HEK293 (cell line): ENCODE data around the gene PDE11A.

Experiments
- CTCF ChIA-PET: fragments of 350-600 bp; formaldehyde crosslinking; extraction: SDS; loops from one replicate; lab custom pipeline; 2021; ENCODE audit warnings: antibody characterized with exemption; lab: Yijun Ruan, JAX
- POLR2A ChIA-PET: fragments of 300-600 bp; formaldehyde crosslinking; extraction: SDS; loops from one replicate; lab custom pipeline; 2020; ENCODE audit warnings: antibody characterized with exemption, inconsistent platforms; lab: Yijun Ruan, JAX
- H3K27ac ChIP-seq: fragments of 200-500 bp; sonication (Bioruptor generic); 2 replicates; pipeline ENCODE4 v1.5.1; 2014; ENCODE audit warnings: low read depth, low read length, control low read depth, inconsistent platforms; ENCODE audit errors: extremely low read depth
- H3K36me3 ChIP-seq, 2 experiments: fragments of 200-500 bp in 1 of 2; sonication (Bioruptor generic) in 1 of 2; 1 replicate in 1 of 2; 2 replicates in 1 of 2; pipeline ENCODE4 v1.5.1; 2014 to 2017; ENCODE audit warnings: inconsistent platforms in 2 of 2, low read length in 2 of 2; ENCODE audit not compliant: control insufficient read depth in 2 of 2, insufficient read depth in 1 of 2
- H3K4me1 ChIP-seq: fragments of 200-500 bp; sonication (Bioruptor generic); 2 replicates; pipeline ENCODE4 v1.5.1; 2014; ENCODE audit warnings: mild to moderate bottlenecking, low read length, inconsistent platforms; ENCODE audit not compliant: control insufficient read depth, insufficient read depth
- H3K4me3 ChIP-seq: 2 replicates; pipeline ENCODE4 v1.5.1; 2011; ENCODE audit warnings: low read depth, mild to moderate bottlenecking, control low read depth, low read length, moderate library complexity
- H3K9me3 ChIP-seq: fragments of 200-500 bp; sonication (Bioruptor generic); 2 replicates; pipeline ENCODE4 v1.5.1; 2014; ENCODE audit warnings: low read depth, low read length, inconsistent platforms; ENCODE audit not compliant: control insufficient read depth, insufficient read depth
- FEZF1 ChIP-seq: fragments of 450-650 bp; formaldehyde crosslinking; IDR thresholded peaks from 2 replicates; pipeline ENCODE4 v1.5.1; 2016; ENCODE audit warnings: missing biosample characterization, missing genetic modification characterization
- GFI1B ChIP-seq: fragments of 450-650 bp; formaldehyde crosslinking; IDR thresholded peaks from 2 replicates; pipeline ENCODE4 v1.5.1; 2016; ENCODE audit warnings: missing biosample characterization, missing genetic modification characterization
- GLIS1 ChIP-seq: fragments of 450-650 bp; formaldehyde crosslinking; IDR thresholded peaks from 2 replicates; pipeline ENCODE4 v1.5.1; 2016; ENCODE audit warnings: missing biosample characterization, missing genetic modification characterization
- IKZF3 ChIP-seq: fragments of 450-650 bp; IDR thresholded peaks from 2 replicates; pipeline ENCODE4 v1.5.0; 2018; ENCODE audit warnings: missing biosample characterization, mild to moderate bottlenecking, missing genetic modification characterization, moderate library complexity
- OVOL3 ChIP-seq: fragments of 450-650 bp; formaldehyde crosslinking; IDR thresholded peaks from 2 replicates; pipeline ENCODE4 v1.5.1; 2016; ENCODE audit warnings: missing biosample characterization, missing genetic modification characterization
- SCRT2 ChIP-seq: fragments of 450-650 bp; formaldehyde crosslinking; IDR thresholded peaks from 2 replicates; pipeline ENCODE4 v1.5.1; 2016; ENCODE audit warnings: missing biosample characterization, missing genetic modification characterization
- YY1 ChIP-seq: fragments of 450-650 bp; formaldehyde crosslinking; IDR thresholded peaks from 2 replicates; pipeline ENCODE4 v1.5.1; 2018; ENCODE audit warnings: missing biosample characterization, missing genetic modification characterization
- ZNF19 ChIP-seq: fragments of 450-650 bp; formaldehyde crosslinking; IDR thresholded peaks from 2 replicates; pipeline ENCODE4; 2016; ENCODE audit warnings: missing biosample characterization, missing genetic modification characterization, low read depth
- ZNF202 ChIP-seq: fragments of 450-650 bp; formaldehyde crosslinking; IDR thresholded peaks from 2 replicates; pipeline ENCODE4 v1.5.1; 2016; ENCODE audit warnings: missing biosample characterization, missing genetic modification characterization, borderline replicate concordance
- ZNF548 ChIP-seq: fragments of 450-650 bp; formaldehyde crosslinking; IDR thresholded peaks from 2 replicates; pipeline ENCODE4 v1.5.1; 2016; ENCODE audit warnings: missing biosample characterization, missing genetic modification characterization
- ZNF596 ChIP-seq: fragments of 450-650 bp; IDR thresholded peaks from 2 replicates; pipeline ENCODE4 v1.5.0; 2018; ENCODE audit warnings: missing biosample characterization, mild to moderate bottlenecking, missing genetic modification characterization, moderate library complexity
- TF ChIP-seq, protein P1 (sequence below): fragments of 450-650 bp; formaldehyde crosslinking; IDR thresholded peaks from 2 replicates; pipeline ENCODE4 v1.5.1; 2017; ENCODE audit warnings: missing biosample characterization, missing genetic modification characterization
- TF ChIP-seq, protein P2 (sequence below): fragments of 450-650 bp; formaldehyde crosslinking; IDR thresholded peaks from 2 replicates; pipeline ENCODE4; 2016; ENCODE audit warnings: missing biosample characterization, missing genetic modification characterization
- TF ChIP-seq, protein P3 (sequence below): fragments of 450-650 bp; formaldehyde crosslinking; IDR thresholded peaks from 2 replicates; pipeline ENCODE4 v1.5.1; 2016; ENCODE audit warnings: missing biosample characterization, missing genetic modification characterization, borderline replicate concordance
- TF ChIP-seq, protein P4 (sequence below): fragments of 450-650 bp; formaldehyde crosslinking; IDR thresholded peaks from 2 replicates; pipeline ENCODE4 v1.5.1; 2016; ENCODE audit warnings: missing biosample characterization, missing genetic modification characterization
- TF ChIP-seq, protein P5 (sequence below): fragments of 450-650 bp; formaldehyde crosslinking; IDR thresholded peaks from 2 replicates; pipeline ENCODE4 v1.5.1; 2016; ENCODE audit warnings: missing biosample characterization, missing genetic modification characterization
- TF ChIP-seq, protein P6 (sequence below): fragments of 450-650 bp; formaldehyde crosslinking; IDR thresholded peaks from 2 replicates; pipeline ENCODE4 v1.5.1; 2016; ENCODE audit warnings: missing biosample characterization, missing genetic modification characterization
- TF ChIP-seq, protein P7 (sequence below): fragments of 450-650 bp; formaldehyde crosslinking; IDR thresholded peaks from 2 replicates; pipeline ENCODE4 v1.5.1; 2017; ENCODE audit warnings: missing biosample characterization, missing genetic modification characterization
- TF ChIP-seq, protein P8 (sequence below): fragments of 450-650 bp; formaldehyde crosslinking; optimal IDR thresholded peaks from 2 replicates; pipeline ENCODE3; 2016; ENCODE audit warnings: missing biosample characterization, mild to moderate bottlenecking, missing genetic modification characterization

PDE11A gene

DNA sequence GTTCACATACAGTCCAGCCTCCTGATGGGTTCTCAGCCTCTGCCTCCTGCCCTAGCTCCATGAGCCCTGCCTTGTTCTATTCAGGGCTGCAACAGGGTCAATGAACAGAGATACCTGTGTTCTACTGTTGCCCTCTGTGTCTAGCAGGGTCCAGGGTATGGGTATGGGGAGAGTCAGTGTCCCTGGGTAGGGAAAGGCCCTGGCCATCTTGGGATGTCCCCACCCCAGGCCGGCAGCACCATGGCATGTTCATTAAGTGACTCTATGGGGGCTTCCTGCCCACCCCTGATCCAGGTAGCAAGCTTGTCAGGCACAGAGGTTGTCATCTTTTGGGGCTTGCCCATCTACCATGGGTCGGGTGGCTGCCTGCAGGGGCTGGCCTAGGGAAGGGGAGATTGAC, 13.5 kb downstream of the PDE11A start:
- TF ChIP-seq, protein P1, sequence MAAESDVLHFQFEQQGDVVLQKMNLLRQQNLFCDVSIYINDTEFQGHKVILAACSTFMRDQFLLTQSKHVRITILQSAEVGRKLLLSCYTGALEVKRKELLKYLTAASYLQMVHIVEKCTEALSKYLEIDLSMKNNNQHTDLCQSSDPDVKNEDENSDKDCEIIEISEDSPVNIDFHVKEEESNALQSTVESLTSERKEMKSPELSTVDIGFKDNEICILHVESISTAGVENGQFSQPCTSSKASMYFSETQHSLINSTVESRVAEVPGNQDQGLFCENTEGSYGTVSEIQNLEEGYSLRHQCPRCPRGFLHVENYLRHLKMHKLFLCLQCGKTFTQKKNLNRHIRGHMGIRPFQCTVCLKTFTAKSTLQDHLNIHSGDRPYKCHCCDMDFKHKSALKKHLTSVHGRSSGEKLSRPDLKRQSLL (tag by site-specific recombination), result no peak
- TF ChIP-seq, protein P2, sequence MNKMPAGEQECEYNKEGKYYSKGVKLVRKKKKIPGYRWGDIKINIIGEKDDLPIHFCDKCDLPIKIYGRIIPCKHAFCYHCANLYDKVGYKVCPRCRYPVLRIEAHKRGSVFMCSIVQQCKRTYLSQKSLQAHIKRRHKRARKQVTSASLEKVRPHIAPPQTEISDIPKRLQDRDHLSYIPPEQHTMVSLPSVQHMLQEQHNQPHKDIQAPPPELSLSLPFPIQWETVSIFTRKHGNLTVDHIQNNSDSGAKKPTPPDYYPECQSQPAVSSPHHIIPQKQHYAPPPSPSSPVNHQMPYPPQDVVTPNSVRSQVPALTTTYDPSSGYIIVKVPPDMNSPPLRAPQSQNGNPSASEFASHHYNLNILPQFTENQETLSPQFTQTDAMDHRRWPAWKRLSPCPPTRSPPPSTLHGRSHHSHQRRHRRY (tag by site-specific recombination), result no peak
- no peak for TF ChIP-seq ZNF19 (tag by site-specific recombination)
- TF ChIP-seq ZNF202 (tag by site-specific recombination), result no peak
- TF ChIP-seq FEZF1 (tag by site-specific recombination), result no peak
- no peak for TF ChIP-seq GLIS1 (tag by site-specific recombination)
- TF ChIP-seq, protein P3, sequence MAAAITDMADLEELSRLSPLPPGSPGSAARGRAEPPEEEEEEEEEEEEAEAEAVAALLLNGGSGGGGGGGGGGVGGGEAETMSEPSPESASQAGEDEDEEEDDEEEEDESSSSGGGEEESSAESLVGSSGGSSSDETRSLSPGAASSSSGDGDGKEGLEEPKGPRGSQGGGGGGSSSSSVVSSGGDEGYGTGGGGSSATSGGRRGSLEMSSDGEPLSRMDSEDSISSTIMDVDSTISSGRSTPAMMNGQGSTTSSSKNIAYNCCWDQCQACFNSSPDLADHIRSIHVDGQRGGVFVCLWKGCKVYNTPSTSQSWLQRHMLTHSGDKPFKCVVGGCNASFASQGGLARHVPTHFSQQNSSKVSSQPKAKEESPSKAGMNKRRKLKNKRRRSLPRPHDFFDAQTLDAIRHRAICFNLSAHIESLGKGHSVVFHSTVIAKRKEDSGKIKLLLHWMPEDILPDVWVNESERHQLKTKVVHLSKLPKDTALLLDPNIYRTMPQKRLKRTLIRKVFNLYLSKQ, result no peak
- no peak for TF ChIP-seq IKZF3 (tag by site-specific recombination)
- TF ChIP-seq, protein P4, sequence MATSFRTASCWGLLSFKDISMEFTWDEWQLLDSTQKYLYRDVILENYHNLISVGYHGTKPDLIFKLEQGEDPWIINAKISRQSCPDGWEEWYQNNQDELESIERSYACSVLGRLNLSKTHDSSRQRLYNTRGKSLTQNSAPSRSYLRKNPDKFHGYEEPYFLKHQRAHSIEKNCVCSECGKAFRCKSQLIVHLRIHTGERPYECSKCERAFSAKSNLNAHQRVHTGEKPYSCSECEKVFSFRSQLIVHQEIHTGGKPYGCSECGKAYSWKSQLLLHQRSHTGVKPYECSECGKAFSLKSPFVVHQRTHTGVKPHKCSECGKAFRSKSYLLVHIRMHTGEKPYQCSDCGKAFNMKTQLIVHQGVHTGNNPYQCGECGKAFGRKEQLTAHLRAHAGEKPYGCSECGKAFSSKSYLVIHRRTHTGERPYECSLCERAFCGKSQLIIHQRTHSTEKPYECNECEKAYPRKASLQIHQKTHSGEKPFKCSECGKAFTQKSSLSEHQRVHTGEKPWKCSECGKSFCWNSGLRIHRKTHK, result no peak
- TF ChIP-seq YY1, result no peak
- TF ChIP-seq, protein P5, sequence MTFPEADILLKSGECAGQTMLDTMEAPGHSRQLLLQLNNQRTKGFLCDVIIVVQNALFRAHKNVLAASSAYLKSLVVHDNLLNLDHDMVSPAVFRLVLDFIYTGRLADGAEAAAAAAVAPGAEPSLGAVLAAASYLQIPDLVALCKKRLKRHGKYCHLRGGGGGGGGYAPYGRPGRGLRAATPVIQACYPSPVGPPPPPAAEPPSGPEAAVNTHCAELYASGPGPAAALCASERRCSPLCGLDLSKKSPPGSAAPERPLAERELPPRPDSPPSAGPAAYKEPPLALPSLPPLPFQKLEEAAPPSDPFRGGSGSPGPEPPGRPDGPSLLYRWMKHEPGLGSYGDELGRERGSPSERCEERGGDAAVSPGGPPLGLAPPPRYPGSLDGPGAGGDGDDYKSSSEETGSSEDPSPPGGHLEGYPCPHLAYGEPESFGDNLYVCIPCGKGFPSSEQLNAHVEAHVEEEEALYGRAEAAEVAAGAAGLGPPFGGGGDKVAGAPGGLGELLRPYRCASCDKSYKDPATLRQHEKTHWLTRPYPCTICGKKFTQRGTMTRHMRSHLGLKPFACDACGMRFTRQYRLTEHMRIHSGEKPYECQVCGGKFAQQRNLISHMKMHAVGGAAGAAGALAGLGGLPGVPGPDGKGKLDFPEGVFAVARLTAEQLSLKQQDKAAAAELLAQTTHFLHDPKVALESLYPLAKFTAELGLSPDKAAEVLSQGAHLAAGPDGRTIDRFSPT (tag by site-specific recombination), result no peak
- TF ChIP-seq GFI1B (tag by site-specific recombination), result no peak
- TF ChIP-seq ZNF596 (tag by site-specific recombination), result no peak
- Histone ChIP-seq H3K27ac (no peak overlapping the region), H3K9me3 (no peaks in the 10 kb centered on the region), H3K36me3 (no peaks in the 10 kb centered on the region), H3K4me3 (no peak overlapping the region), H3K4me1 (no peaks in the 10 kb centered on the region)
- CTCF ChIA-PET, result interaction anchor here (0.6 kb wide), 1 partner anchor 11 kb away, joined by 4 read pairs; no protein-coding TSS in a partner anchor
- POLR2A ChIA-PET, result no interaction called here

DNA sequence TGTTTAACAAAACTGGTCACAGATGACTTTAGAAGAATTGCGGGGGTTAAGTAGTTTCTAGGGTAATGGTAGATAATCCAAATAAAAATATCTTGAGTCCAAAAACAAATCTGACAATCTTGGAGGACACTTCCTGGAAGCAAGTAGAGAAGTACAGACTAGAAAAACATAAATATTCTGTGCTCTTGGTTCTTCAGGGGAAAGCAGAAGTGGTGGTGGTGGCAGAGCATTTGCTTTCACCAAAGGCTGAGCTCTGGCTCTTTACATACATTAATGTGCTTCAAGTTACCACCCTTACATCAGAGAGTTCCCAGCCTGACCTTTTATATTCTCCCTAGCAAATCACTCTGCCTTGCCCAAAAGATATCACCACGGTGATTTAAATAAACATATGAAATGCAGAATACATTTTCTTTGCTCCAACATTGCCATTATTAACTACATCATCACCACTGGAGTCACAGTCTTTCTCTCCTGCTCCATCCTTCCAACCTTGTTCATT, 15.3 kb downstream of the PDE11A start:
- H3K27ac ChIP-seq, result no peak overlapping the region
- ChIA-PET CTCF (no interaction called here), POLR2A (no interaction called here)
- no peaks in the 10 kb centered on the region for H3K9me3 ChIP-seq
- H3K4me3 ChIP-seq, result no peak overlapping the region
- H3K36me3 ChIP-seq, result no peaks in the 10 kb centered on the region
- no peaks in the 10 kb centered on the region for H3K4me1 ChIP-seq
- TF ChIP-seq SCRT2 (tag by site-specific recombination) (no peak), ZNF548 (tag by site-specific recombination) (no peak), ZNF596 (tag by site-specific recombination) (no peak), OVOL3 (no peak), ZNF202 (tag by site-specific recombination) (no peak)
- TF ChIP-seq, protein P6, sequence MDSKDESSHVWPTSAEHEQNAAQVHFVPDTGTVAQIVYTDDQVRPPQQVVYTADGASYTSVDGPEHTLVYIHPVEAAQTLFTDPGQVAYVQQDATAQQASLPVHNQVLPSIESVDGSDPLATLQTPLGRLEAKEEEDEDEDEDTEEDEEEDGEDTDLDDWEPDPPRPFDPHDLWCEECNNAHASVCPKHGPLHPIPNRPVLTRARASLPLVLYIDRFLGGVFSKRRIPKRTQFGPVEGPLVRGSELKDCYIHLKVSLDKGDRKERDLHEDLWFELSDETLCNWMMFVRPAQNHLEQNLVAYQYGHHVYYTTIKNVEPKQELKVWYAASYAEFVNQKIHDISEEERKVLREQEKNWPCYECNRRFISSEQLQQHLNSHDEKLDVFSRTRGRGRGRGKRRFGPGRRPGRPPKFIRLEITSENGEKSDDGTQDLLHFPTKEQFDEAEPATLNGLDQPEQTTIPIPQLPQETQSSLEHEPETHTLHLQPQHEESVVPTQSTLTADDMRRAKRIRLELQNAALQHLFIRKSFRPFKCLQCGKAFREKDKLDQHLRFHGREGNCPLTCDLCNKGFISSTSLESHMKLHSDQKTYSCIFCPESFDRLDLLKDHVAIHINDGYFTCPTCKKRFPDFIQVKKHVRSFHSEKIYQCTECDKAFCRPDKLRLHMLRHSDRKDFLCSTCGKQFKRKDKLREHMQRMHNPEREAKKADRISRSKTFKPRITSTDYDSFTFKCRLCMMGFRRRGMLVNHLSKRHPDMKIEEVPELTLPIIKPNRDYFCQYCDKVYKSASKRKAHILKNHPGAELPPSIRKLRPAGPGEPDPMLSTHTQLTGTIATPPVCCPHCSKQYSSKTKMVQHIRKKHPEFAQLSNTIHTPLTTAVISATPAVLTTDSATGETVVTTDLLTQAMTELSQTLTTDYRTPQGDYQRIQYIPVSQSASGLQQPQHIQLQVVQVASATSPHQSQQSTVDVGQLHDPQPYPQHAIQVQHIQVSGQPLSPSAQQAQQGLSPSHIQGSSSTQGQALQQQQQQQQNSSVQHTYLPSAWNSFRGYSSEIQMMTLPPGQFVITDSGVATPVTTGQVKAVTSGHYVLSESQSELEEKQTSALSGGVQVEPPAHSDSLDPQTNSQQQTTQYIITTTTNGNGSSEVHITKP (tag by site-specific recombination), result no peak
- TF ChIP-seq, protein P7, sequence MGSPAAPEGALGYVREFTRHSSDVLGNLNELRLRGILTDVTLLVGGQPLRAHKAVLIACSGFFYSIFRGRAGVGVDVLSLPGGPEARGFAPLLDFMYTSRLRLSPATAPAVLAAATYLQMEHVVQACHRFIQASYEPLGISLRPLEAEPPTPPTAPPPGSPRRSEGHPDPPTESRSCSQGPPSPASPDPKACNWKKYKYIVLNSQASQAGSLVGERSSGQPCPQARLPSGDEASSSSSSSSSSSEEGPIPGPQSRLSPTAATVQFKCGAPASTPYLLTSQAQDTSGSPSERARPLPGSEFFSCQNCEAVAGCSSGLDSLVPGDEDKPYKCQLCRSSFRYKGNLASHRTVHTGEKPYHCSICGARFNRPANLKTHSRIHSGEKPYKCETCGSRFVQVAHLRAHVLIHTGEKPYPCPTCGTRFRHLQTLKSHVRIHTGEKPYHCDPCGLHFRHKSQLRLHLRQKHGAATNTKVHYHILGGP (tag by site-specific recombination), result no peak
- TF ChIP-seq, protein P8, sequence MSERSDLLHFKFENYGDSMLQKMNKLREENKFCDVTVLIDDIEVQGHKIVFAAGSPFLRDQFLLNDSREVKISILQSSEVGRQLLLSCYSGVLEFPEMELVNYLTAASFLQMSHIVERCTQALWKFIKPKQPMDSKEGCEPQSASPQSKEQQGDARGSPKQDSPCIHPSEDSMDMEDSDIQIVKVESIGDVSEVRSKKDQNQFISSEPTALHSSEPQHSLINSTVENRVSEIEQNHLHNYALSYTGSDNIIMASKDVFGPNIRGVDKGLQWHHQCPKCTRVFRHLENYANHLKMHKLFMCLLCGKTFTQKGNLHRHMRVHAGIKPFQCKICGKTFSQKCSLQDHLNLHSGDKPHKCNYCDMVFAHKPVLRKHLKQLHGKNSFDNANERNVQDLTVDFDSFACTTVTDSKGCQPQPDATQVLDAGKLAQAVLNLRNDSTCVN (tag by site-specific recombination), result no peak
